ENCODE measurements around the gene ZNF784. TPM values are rescaled to one million over a fixed set of nuclear protein-coding genes. Genes with fewer than 3 reads are reported as not detected.

Gene ZNF784
- total and polyA plus RNA-seq, 2 experiments from 2014 or later, result 13.3 to 15.1 TPM

GRCh38 chr19:55621205-55621672, 3.1 kb downstream of the ZNF784 start:
- no peak overlapping the region for H3K4me3 ChIP-seq
- H3K27me3 ChIP-seq, result no peaks in the 10 kb centered on the region
- no peak overlapping the region for H3K27ac ChIP-seq
- DNase-seq (ENCODE audit: low read depth in 1 of 2, low spot score in 1 of 2), result no peak
- H3K36me3 ChIP-seq, result peaks cover 14% of the 10 kb centered on the region
- H3K4me1 ChIP-seq (ENCODE audit: low read depth), result peaks cover 3% of the 10 kb centered on the region
- no peaks in the 10 kb centered on the region for H3K9me3 ChIP-seq (ENCODE audit: low read depth)
- no peak for TF ChIP-seq CTCF (IDR thresholded peaks at IDR 0.05; ENCODE audit: low read depth, low read length)

GRCh38 chr19:55620410-55621204, 3.8 kb downstream of the ZNF784 start:
- TF ChIP-seq CTCF (IDR thresholded peaks at IDR 0.05; ENCODE audit: low read depth, low read length), result no peak
- H3K36me3 ChIP-seq, result peaks cover 20% of the 10 kb centered on the region
- no peaks in the 10 kb centered on the region for H3K9me3 ChIP-seq (ENCODE audit: low read depth)
- H3K4me1 ChIP-seq (ENCODE audit: low read depth), result peaks cover 3% of the 10 kb centered on the region
- no peaks in the 10 kb centered on the region for H3K27me3 ChIP-seq
- no peak overlapping the region for H3K27ac ChIP-seq
- peak in 1 of 2 donors; percentile 43 for DNase-seq (ENCODE audit: low read depth in 1 of 2, low spot score in 1 of 2)
- no peak overlapping the region for H3K4me3 ChIP-seq

- DNase-seq (ENCODE audit: low read depth in 1 of 2, low spot score in 1 of 2), result peak in 1 of 2 donors; percentile 40
- Histone ChIP-seq H3K27me3 (no peaks in the 10 kb centered on the region), H3K36me3 (peaks cover 22% of the 10 kb centered on the region), H3K27ac (no peak overlapping the region), H3K4me3 (no peak overlapping the region), H3K4me1 (ENCODE audit: low read depth) (peaks cover 3% of the 10 kb centered on the region), H3K9me3 (ENCODE audit: low read depth) (no peaks in the 10 kb centered on the region)
- TF ChIP-seq CTCF (IDR thresholded peaks at IDR 0.05; ENCODE audit: low read depth, low read length), result no peak
Observed at GRCh38 chr19:55619286-55619685, 5.1 kb downstream of the ZNF784 start.

- peaks cover 22% of the 10 kb centered on the region for H3K36me3 ChIP-seq
- no peak overlapping the region for H3K4me3 ChIP-seq
- TF ChIP-seq CTCF (IDR thresholded peaks at IDR 0.05; ENCODE audit: low read depth, low read length), result no peak
- no peaks in the 10 kb centered on the region for H3K27me3 ChIP-seq
- H3K9me3 ChIP-seq (ENCODE audit: low read depth), result no peaks in the 10 kb centered on the region
- no peak for DNase-seq (ENCODE audit: low read depth in 1 of 2, low spot score in 1 of 2)
- peaks cover 1% of the 10 kb centered on the region for H3K4me1 ChIP-seq (ENCODE audit: low read depth)
- H3K27ac ChIP-seq, result no peak overlapping the region
Observed at GRCh38 chr19:55618426-55618825, 5.9 kb downstream of the ZNF784 start.

GRCh38 chr19:55617426-55617825, 6.9 kb downstream of the ZNF784 start:
- DNase-seq (ENCODE audit: low read depth in 1 of 2, low spot score in 1 of 2), result no peak
- Histone ChIP-seq H3K27me3 (no peaks in the 10 kb centered on the region), H3K27ac (peak overlapping the region; percentile 25), H3K4me3 (no peak overlapping the region), H3K4me1 (ENCODE audit: low read depth) (no peaks in the 10 kb centered on the region), H3K36me3 (peaks cover 22% of the 10 kb centered on the region), H3K9me3 (ENCODE audit: low read depth) (no peaks in the 10 kb centered on the region)
- TF ChIP-seq CTCF (IDR thresholded peaks at IDR 0.05; ENCODE audit: low read depth, low read length), result no peak
